HS-5 (cell line): Measurements from ENCODE around the gene FAM111A.

ENCODE experiments used
- DNase-seq: peaks from one replicate; pipeline ENCODE4 v3.0.0-alpha.2; 2012; ENCODE audit warnings: low read depth

Gene FAM111A

GRCh38 chr11:59141673-59142460 is 789 bp upstream of the FAM111A start:
- DNase-seq, result peak; percentile 57

DNA sequence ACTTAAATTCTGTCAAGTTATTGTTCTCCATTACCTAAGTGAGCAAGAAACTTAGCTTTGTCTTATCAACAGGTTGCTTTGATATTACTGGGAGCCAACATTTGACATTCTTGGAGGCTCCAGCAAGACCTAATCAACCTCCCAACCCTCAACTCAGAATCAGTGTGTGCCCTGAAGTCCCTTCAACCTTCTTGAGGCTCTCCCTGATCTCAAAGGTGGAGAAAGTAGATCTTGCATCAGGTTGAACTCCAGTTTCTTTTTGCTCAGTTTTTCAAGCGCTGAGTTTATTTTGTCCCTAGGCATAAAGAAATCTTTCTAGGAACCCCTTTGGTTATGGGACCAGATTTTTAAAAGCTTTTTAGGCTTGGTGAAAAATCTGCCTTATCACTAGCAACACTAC is 1.4 kb downstream of the FAM111A start:
- no peak for DNase-seq

DNA sequence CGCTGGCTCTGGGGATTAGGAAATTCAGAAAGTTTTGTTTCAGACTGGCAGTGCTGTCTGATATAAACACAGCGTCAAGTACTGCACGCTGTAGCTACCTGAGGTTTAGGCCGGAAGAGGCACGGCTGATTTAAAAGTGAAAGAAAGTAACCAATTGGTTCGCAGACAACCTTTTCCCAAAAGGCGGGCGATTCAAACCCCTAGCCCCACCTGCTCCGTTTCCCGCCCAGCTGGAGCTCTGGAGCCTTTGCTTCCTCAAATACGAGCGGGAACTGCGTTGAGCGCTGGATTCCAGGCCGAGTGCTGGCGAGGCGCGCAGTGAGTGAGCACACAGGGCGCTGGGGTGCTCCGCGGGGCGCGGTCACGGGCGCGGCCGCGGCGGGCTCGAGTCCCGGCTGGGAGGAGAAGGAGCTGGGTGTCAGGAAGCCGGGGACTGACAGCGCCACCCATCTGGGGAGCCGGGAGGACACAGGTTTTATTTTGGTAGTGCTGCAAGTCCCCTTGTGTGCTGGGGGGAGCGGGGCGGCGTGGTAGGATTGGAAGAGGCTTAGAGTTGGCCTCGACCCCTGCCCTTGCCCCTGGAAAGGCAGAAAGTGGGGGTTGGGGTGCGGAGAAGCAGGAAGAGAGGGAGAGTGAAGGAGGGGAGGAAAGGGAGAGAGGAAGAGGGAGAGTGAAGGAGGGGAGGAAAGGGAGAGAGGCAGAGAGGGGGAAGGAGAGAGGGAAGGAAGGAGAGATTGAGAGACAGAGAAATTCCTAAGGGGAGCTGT is 2.1 kb downstream of the FAM111A start:
- DNase-seq, result peak; percentile 74

DNA sequence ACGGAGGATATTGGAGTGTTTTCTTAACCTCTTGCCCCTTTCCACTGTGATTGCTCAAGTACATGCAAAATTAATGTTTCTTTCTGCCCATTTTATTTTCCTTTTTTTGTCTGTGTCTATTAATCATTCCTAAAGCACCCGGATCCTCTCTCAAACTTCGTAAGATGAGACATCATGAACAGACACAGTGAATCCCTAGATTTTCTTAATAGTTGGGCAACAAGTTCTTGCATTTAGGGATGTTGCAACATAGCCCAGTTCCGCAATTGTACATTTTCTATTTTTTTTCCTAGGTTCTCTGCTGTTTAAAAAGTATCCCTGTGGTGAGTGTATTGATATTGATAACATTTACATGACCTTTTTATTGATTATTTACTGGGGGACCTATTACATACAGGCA is 2.9 kb downstream of the FAM111A start:
- no peak for DNase-seq

DNA sequence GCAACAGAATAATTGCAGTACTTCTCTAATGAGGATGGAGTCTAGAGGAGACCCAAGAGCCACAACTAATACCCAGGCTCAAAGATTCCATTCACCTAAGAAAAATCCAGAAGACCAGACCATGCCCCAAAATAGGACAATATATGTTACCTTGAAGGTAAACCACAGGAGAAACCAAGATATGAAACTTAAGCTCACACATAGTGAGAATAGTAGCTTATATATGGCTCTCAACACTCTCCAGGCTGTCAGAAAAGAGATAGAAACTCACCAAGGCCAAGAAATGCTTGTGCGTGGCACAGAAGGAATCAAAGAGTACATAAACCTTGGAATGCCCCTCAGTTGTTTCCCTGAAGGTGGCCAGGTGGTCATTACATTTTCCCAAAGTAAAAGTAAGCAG is 9.1 kb downstream of the FAM111A start:
- DNase-seq, result no peak

- DNase-seq, result no peak
Observed at GRCh38 chr11:59152312-59152951, 9.8 kb downstream of the FAM111A start.

DNA sequence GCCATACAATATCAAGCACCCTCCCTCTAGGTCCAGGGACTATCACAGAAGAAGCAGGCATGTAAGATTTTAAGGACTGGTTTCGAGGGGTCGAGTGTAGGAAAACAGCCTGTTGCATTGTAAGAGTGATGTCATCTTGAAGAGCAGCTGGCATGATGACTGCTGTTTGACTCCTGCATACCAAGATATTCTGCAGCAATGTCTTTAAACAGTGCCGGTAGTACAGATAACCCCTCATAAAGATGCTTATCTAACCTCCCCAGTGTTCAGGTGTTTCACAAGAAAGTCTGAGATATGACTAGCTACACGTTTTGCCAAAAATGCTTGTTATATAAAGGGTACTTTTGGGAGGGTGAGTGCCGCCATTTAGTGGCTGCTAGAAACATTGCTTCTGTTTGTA is 12.0 kb downstream of the FAM111A start:
- DNase-seq, result no peak

- DNase-seq, result no peak
Observed at GRCh38 chr11:59157433-59157832, 14.8 kb downstream of the FAM111A start.

DNA sequence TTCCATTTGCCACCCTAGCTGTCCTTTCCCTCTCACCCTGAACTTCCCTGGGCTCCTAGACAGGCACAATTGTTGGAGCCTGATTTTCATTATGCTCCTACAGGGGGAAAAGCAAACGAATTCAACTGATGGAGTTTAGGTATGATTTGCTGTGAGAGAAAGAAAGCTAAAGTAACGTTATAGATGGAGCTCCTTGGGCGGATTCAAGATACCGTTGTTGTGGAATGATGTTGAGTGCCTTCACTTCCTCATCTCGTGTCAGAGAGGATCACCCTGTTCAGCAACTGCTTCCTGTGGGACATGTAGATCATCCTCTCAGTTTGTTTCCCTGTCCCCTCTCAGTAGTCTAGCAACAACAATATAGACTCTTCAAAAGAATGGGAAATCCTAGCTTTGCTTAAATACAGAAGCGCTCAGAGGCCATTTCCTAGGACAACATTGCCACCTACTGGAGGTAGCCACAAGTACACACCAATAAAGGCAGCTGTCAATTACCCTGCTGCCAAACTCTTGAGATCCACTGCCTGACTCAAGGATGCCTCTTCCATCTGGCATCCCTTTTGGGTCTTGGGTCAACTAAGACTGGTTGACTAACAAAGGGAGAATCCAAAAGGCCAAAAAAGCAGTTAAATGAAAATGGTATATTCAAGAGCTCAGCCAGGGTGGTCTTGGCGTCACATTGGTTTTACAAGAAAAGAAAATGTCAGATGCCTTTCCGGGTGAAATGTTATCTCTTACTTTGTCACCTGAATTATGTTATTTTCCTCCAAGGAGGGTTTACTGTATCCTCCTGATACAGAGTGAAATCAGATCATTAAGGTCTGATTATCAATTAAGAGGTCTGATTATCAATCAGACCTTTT is 15.8 kb downstream of the FAM111A start:
- DNase-seq, result peak; percentile 53

DNA sequence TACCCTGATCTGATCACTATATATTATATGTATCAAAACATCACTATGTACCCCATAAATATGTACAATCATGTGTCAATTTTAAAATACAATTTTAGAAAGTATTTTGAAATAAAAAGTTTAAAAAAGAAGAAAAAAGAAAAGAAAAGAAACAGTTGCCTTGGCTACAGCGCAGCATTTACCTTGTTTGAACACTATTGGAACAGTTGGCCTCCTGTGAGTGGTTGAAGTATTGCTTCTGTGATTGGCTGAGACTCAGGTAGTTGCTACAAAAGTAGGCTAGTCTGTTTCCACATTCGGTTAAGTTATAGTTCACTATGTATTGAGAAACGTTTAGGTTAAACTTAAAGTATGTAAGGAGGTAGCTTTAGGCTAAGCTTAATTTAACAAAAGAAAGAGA is 21.4 kb downstream of the FAM111A start:
- DNase-seq, result no peak

DNA sequence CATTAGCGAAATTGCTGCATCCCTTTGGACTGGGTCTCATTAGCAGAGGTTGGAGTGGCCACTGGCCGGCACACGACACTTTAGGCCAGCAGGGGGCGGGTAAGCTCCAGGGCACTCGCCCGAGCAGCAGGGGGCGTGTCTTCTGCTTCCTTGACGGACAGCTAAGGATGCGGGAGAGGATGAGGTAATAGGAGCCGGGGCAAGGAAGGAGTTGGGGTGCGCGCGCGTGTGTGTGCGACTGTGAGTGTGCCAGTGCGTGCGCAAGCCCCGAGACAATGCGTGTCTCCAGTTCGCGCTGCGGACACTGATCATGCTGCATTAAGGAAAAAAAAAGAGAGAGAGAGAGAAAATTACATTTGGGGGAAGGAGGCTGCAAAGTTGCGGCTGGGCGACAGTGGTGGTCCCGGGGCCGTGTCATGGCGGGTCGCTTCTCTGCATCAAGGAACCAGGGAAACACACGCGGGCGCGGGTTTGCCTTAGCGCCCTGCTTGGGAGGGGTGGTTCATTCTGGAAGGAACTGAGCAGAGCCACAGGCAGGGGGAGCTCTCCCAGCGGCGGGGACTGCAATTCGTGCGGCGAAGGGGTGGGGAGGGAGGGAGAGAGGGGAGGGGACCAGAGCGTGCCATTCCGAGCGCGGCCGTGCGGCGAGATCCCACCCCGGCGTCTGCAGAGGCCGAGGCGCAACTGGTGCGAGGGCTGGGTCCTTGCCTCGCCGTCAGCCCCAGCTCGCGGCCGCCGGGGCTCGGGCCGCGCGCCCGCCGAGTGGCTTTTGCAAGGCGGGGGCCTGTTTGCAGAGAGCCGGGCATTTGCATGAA is 29.1 kb downstream of the FAM111A start, which contains the start of gene DTX4:
TSS of gene DTX4 (plus strand) at position 625 of the 815 bp plus-strand sequence. CDS start 464 bp downstream, outside the sequence.
- DNase-seq, result peak; percentile 64

DNA sequence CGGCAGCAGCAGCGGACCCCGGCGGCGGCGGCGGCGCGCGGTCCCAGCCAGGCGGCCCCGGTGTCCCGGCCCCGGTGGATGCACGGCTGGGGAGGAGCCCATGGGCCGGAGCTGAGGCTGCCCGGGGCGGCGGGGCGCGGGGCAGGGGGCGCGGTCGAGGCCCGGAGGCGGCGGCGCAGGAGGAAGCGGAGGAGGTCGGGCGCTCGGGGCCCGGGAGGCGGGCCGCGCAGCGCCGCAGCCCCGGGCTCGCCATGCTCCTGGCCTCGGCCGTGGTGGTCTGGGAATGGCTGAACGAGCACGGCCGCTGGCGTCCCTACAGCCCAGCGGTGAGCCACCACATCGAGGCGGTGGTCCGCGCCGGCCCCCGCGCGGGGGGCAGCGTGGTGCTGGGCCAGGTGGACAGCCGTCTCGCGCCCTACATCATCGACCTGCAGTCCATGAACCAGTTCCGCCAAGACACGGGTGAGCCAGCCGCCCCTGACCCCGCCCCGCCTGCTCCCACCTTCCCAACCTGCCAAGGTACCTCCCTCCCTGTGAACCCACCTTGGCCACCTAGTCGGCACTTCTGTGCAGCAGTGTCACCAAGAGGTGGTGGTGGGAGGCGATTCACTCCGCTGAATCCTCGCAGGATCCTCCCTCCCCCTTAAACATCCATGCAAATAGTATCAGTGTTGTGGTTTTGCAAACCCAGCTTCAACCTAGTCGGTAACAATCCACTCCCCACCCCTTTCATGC is 29.9 kb downstream of the FAM111A start:
- no peak for DNase-seq

DNA sequence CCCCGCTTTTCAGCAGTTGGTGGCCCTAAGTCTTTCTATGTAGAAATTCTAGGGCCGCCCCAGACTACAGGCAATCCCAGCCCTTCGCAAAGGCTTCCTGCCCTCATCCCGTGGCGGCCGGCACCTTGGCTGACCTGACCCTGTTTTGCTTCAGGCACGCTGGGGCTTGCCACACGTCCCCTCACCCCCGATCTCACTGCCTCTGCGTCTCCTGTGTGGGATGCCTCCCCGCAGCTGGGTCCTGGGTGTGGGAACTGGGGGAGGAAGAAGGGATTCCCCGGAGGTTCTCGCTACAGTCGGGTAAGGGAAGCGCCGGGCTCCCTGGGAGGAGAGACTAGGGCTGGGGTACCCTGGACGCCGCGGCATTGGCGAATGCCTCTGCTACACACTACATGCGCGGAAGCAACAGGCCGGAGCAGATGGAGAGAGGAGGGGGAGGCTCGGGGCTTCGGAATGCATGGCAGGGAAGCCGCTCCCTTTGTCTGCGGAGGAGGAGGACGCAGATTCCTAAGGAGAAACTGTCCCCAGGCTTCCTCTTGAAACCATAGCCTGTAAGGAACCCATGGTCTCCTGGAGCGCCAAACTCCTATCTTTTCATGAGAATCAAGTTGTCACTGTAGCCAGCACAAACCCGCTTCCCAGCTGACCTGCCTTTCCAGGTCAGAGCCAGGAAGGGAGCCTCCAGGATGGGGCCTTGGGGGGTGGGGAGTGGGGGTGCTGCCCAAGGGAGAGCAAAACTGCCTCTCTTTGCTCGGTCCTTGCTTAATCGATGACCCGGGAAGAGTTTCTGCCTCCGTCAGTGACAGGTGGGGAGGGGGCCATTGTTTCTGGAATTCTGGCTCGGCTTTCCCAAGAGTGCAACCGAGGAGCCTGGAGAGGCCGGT is 30.7 kb downstream of the FAM111A start:
- DNase-seq, result no peak

GRCh38 chr11:59173964-59174663 is 31.5 kb downstream of the FAM111A start:
- no peak for DNase-seq

- DNase-seq, result no peak
Observed at GRCh38 chr11:59174664-59175033, 32.0 kb downstream of the FAM111A start.

- DNase-seq, result no peak
Observed at GRCh38 chr11:59175091-59175501, 32.4 kb downstream of the FAM111A start.

- DNase-seq, result no peak
Observed at GRCh38 chr11:59176330-59176729, 33.7 kb downstream of the FAM111A start.

- no peak for DNase-seq
Observed at GRCh38 chr11:59178402-59178801, 35.7 kb downstream of the FAM111A start.

- no peak for DNase-seq
Observed at GRCh38 chr11:59179121-59179520, 36.5 kb downstream of the FAM111A start.
